IPS-20b (cell line): Measurements from ENCODE around the gene ZSWIM5.
A peak's percentile ranks its signal among the peaks of the same experiment; 100 is the strongest.
"Not testable (repeated sequence)": the region's sequence is repeated elsewhere in the genome, so short reads cannot be mapped to it uniquely, and the experiment has no call there.

Experiments
- H3K27ac ChIP-seq: one replicate; pipeline ENCODE4 v1.5.1; 2013; ENCODE audit warnings: low read length
- H3K27me3 ChIP-seq: 2 replicates; pipeline ENCODE4 v1.6.1; 2013; ENCODE audit warnings: mild to moderate bottlenecking, low read length, inconsistent platforms; ENCODE audit not compliant: insufficient read depth
- H3K36me3 ChIP-seq: 2 replicates; pipeline ENCODE4 v1.6.1; 2013; ENCODE audit warnings: low read depth, mild to moderate bottlenecking, inconsistent platforms, low read length, moderate library complexity; ENCODE audit not compliant: insufficient read depth
- H3K4me1 ChIP-seq: 2 replicates; pipeline ENCODE4 v1.6.1; 2013; ENCODE audit warnings: mild to moderate bottlenecking, control low read depth, inconsistent platforms, low read length, moderate library complexity; ENCODE audit not compliant: insufficient read depth
- H3K4me3 ChIP-seq: 2 replicates; pipeline ENCODE4 v1.5.1; 2013; ENCODE audit warnings: mild to moderate bottlenecking, low read length, inconsistent platforms
- H3K9ac ChIP-seq: 2 replicates; pipeline ENCODE4 v1.6.1; 2013; ENCODE audit warnings: low read depth, mild to moderate bottlenecking, inconsistent platforms, low read length, moderate library complexity
- H3K9me3 ChIP-seq: 2 replicates; pipeline ENCODE4 v1.6.1; 2013; ENCODE audit warnings: mild to moderate bottlenecking, low read depth, low read length, inconsistent platforms; ENCODE audit not compliant: insufficient read depth

Gene ZSWIM5

DNA sequence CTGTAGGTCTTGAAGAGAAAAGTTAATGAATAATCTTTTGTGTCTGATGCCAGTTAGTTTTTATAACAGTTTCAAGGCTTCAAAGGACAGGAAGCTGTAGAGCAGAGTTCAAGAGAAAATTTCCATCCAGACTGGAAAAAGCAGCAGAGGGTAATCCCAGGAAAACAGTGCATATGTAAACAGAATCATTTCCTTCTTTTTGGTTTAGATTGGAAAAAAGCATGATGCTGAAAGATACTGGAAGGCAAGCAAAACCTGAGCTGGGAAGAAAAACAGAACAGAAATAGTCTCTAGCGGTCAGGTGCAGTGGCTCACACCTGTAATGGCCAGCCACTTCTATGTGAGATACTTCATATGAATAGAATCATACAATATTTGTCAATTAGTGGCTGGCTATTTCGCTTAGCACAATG, 71.9 kb downstream of the ZSWIM5 start:
- Histone ChIP-seq H3K9me3 (no peaks in the 10 kb centered on the region), H3K27ac (no peak overlapping the region), H3K27me3 (no peaks in the 10 kb centered on the region), H3K4me3 (no peak overlapping the region), H3K9ac (no peak overlapping the region), H3K4me1 (no peaks in the 10 kb centered on the region), H3K36me3 (no peaks in the 10 kb centered on the region)

- H3K9me3 ChIP-seq, H3K36me3 ChIP-seq, H3K27ac ChIP-seq, H3K4me3 ChIP-seq, H3K4me1 ChIP-seq, H3K9ac ChIP-seq, H3K27me3 ChIP-seq: not testable (repeated sequence)
These were observed 73.7 kb downstream of the ZSWIM5 start for GRCh38 chr1:45132719-45133118.

- no peak overlapping the region for H3K4me3 ChIP-seq
- no peaks in the 10 kb centered on the region for H3K36me3 ChIP-seq
- H3K9me3 ChIP-seq = no peaks in the 10 kb centered on the region
- H3K27ac ChIP-seq = no peak overlapping the region
- no peak overlapping the region for H3K9ac ChIP-seq
- H3K4me1 ChIP-seq = no peaks in the 10 kb centered on the region
- no peaks in the 10 kb centered on the region for H3K27me3 ChIP-seq
These were observed 83.0 kb downstream of the ZSWIM5 start for GRCh38 chr1:45123358-45123757.

DNA sequence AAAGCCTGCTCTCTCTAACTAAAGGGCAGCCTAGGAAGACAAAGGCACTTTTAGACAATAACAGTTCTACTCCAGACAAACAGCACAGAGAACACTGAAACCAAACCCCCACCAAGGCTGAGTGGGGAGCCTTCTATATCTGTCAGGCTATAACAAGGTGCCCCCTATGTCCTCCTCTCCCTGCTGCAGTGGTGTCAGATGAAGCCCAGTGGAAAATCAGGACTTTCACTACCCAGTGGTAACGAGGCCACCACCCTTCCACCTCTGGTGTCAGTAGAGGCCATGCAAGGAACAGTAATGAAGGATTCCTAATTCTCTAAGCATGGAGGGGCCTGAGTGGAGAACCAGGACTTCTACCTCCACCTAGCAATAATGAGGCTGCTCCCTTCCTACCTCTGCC, 83.7 kb downstream of the ZSWIM5 start:
- no peak overlapping the region for H3K27ac ChIP-seq
- no peaks in the 10 kb centered on the region for H3K4me1 ChIP-seq
- no peaks in the 10 kb centered on the region for H3K36me3 ChIP-seq
- no peak overlapping the region for H3K4me3 ChIP-seq
- no peak overlapping the region for H3K9ac ChIP-seq
- H3K9me3 ChIP-seq = no peaks in the 10 kb centered on the region
- no peaks in the 10 kb centered on the region for H3K27me3 ChIP-seq

GRCh38 chr1:45117766-45118165, 88.6 kb downstream of the ZSWIM5 start:
- no peaks in the 10 kb centered on the region for H3K4me1 ChIP-seq
- H3K27ac ChIP-seq = no peak overlapping the region
- no peak overlapping the region for H3K9ac ChIP-seq
- peaks cover 11% of the 10 kb centered on the region; the same call in 1 of the 2 replicates for H3K9me3 ChIP-seq
- no peak overlapping the region for H3K4me3 ChIP-seq
- no peaks in the 10 kb centered on the region for H3K27me3 ChIP-seq
- no peaks in the 10 kb centered on the region for H3K36me3 ChIP-seq

- H3K27me3 ChIP-seq = no peaks in the 10 kb centered on the region
- no peak overlapping the region for H3K27ac ChIP-seq
- H3K9ac ChIP-seq = no peak overlapping the region
- peaks cover 11% of the 10 kb centered on the region; the same call in 1 of the 2 replicates for H3K9me3 ChIP-seq
- H3K36me3 ChIP-seq = no peaks in the 10 kb centered on the region
- H3K4me1 ChIP-seq = no peaks in the 10 kb centered on the region
- peak overlapping the region; percentile 13; the same call in 1 of the 2 replicates for H3K4me3 ChIP-seq
These were observed 89.6 kb downstream of the ZSWIM5 start for GRCh38 chr1:45116820-45117219.

DNA sequence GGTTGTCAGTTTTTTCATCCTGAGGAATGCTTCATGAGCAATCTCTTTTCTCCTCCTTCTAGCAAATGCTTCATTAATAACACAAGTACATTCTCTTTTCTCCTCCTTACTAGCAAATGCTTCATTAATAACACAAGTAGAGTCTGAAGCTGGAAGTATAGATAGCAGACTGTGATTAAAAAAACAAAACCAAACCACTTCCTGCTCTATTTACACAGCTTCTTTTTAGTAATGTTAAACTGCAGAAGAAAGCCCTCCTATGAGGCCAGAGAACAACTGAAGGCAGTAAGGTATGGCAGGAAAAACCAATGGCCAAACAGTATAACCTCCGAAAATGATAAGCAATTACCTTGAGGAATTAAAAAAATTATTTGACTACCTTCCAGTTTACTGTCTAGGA, 90.1 kb downstream of the ZSWIM5 start:
- Histone ChIP-seq H3K4me1 (no peaks in the 10 kb centered on the region), H3K4me3 (peak overlapping the region; percentile 13)

DNA sequence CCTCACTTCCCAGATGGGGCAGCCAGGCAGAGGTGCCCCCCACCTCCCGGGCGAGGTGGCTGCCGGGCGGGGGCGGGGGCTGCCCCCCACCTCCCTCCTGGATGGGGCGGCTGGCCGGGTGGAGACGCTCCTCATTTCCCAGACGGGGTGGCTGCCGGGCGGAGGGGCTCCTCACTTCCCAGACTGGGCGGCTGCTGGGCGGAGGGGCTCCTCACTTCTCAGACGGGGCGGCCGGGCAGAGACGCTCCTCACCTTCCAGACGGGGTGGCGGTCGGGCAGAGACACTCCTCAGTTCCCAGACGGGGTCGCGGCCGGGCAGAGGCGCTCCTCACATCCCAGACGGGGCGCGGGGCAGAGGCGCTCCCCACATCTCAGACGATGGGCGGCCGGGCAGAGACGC, 91.2 kb downstream of the ZSWIM5 start:
- H3K9ac ChIP-seq, H3K4me3 ChIP-seq: not testable (repeated sequence)

More for the DNA sequence above, 90.1 kb downstream of the ZSWIM5 start:
- Histone ChIP-seq H3K9ac (no peak overlapping the region), H3K9me3 (peaks cover 11% of the 10 kb centered on the region; the same call in 1 of the 2 replicates), H3K27ac (no peak overlapping the region), H3K27me3 (no peaks in the 10 kb centered on the region), H3K36me3 (no peaks in the 10 kb centered on the region)

GRCh38 chr1:45112661-45113060, 93.7 kb downstream of the ZSWIM5 start:
- Histone ChIP-seq H3K36me3 (no peaks in the 10 kb centered on the region), H3K4me1 (no peaks in the 10 kb centered on the region; the same call in 1 of the 2 replicates), H3K9ac (no peak overlapping the region), H3K27ac (no peak overlapping the region), H3K4me3 (no peak overlapping the region), H3K27me3 (no peaks in the 10 kb centered on the region), H3K9me3 (peaks cover 17% of the 10 kb centered on the region)

More for the DNA sequence above, 91.2 kb downstream of the ZSWIM5 start:
- H3K9me3 ChIP-seq = peaks cover 11% of the 10 kb centered on the region; the same call in 1 of the 2 replicates
- H3K4me1 ChIP-seq, H3K27me3 ChIP-seq, H3K36me3 ChIP-seq, H3K27ac ChIP-seq: not testable (repeated sequence)

DNA sequence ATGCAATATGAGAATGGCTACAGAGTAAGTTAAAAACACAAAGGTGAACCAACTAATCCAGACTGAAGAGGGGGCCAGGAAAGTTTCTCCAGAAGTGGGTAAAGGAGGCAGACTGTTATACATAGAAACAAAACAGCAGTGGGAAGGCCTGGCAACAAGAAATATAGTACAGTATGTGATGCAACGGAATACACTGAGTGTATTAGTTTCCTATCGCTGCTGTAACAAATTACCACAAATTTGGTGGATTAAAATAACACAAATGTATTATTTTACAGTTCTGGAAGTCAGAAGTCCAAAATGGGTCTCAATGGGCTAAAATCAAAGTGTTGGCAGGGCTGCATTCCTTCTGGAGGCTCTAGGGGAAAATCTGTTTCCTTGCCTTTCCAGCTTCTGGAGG, 95.2 kb downstream of the ZSWIM5 start:
- no peak overlapping the region for H3K9ac ChIP-seq
- no peak overlapping the region for H3K27ac ChIP-seq
- H3K4me3 ChIP-seq = no peak overlapping the region
- H3K27me3 ChIP-seq = no peaks in the 10 kb centered on the region
- H3K4me1 ChIP-seq = no peaks in the 10 kb centered on the region; the same call in 1 of the 2 replicates
- no peaks in the 10 kb centered on the region for H3K36me3 ChIP-seq
- peaks cover 20% of the 10 kb centered on the region for H3K9me3 ChIP-seq

- Histone ChIP-seq H3K36me3 (no peaks in the 10 kb centered on the region), H3K4me3 (no peak overlapping the region), H3K4me1 (no peaks in the 10 kb centered on the region; the same call in 1 of the 2 replicates), H3K27me3 (no peaks in the 10 kb centered on the region), H3K9me3 (peaks cover 20% of the 10 kb centered on the region), H3K27ac (no peak overlapping the region), H3K9ac (no peak overlapping the region)
These were observed 98.6 kb downstream of the ZSWIM5 start for GRCh38 chr1:45107782-45108181.

GRCh38 chr1:45106864-45107263, 99.5 kb downstream of the ZSWIM5 start:
- not testable (repeated sequence) for H3K36me3 ChIP-seq, H3K4me3 ChIP-seq, H3K9ac ChIP-seq, H3K4me1 ChIP-seq, H3K27ac ChIP-seq, H3K27me3 ChIP-seq
- peaks cover 20% of the 10 kb centered on the region for H3K9me3 ChIP-seq

DNA sequence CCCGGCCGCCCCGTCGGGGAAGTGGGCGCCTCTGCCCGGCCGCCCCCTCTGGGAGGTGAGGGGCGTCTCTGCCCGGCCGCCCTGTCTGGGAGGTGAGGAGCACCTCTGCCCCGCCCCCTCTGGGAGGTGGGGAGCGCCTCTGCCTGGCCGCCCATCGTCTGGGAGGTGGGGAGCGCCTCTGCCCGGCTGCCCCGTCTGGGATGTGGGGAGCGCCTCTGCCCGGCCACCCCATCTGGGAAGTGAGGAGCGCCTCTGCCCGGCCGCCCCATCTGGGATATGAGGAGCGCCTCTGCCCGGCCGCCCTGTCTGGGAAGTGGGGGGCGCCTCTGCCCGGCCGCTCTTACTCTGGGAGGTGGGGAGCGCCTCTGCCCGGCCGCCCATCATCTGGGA, 100.3 kb downstream of the ZSWIM5 start:
- H3K36me3 ChIP-seq, H3K27me3 ChIP-seq, H3K9ac ChIP-seq, H3K4me3 ChIP-seq, H3K27ac ChIP-seq, H3K4me1 ChIP-seq: not testable (repeated sequence)
- H3K9me3 ChIP-seq = peaks cover 20% of the 10 kb centered on the region
